Fibroblast of mammary gland (primary cell): ENCODE measurements around the gene OR10A6.

Experiments
- DNase-seq: peaks from one replicate; pipeline ENCODE4 v3.0.0-alpha.2; 2010; ENCODE audit warnings: low read depth
- H3K4me3 ChIP-seq: 2 replicates; pipeline ENCODE4 v1.5.1; 2011; ENCODE audit warnings: low read depth, mild to moderate bottlenecking, low read length, moderate library complexity; ENCODE audit not compliant: control insufficient read depth
- TF ChIP-seq, protein P1 (sequence below): conservative IDR thresholded peaks from 2 replicates; pipeline ENCODE4 v1.5.1; 2011; ENCODE audit warnings: low read depth, low read length, inconsistent platforms; ENCODE audit not compliant: control insufficient read depth, insufficient read depth

The OR10A6 gene, protein sequence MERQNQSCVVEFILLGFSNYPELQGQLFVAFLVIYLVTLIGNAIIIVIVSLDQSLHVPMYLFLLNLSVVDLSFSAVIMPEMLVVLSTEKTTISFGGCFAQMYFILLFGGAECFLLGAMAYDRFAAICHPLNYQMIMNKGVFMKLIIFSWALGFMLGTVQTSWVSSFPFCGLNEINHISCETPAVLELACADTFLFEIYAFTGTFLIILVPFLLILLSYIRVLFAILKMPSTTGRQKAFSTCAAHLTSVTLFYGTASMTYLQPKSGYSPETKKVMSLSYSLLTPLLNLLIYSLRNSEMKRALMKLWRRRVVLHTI

DNA sequence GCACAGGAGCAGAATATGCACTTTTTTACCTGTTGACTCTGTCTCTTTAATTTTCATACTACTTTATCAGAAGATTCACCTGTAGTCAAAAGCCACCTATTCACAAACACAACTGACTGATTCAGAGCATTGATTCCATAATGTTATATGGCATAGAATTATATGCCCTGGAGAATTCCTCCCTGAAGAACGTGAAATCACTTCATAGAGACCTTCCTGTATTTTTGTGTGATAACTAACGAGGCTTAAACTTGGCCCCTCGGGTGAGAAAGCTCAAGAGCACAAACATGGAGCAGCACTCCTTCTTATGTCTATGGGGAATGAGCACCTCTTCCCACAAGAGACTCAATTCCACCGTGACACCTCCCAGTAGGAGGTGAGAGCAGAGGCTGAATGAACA lies at the start of gene OR10A6:
OR10A6 (minus strand) TSS at position 101 of the 400 bp plus-strand sequence. CDS start 2,606 bp downstream, outside the sequence.
- H3K4me3 ChIP-seq: no peak within 1 kb of the TSS
- DNase-seq: no peak
- TF ChIP-seq, protein P1, sequence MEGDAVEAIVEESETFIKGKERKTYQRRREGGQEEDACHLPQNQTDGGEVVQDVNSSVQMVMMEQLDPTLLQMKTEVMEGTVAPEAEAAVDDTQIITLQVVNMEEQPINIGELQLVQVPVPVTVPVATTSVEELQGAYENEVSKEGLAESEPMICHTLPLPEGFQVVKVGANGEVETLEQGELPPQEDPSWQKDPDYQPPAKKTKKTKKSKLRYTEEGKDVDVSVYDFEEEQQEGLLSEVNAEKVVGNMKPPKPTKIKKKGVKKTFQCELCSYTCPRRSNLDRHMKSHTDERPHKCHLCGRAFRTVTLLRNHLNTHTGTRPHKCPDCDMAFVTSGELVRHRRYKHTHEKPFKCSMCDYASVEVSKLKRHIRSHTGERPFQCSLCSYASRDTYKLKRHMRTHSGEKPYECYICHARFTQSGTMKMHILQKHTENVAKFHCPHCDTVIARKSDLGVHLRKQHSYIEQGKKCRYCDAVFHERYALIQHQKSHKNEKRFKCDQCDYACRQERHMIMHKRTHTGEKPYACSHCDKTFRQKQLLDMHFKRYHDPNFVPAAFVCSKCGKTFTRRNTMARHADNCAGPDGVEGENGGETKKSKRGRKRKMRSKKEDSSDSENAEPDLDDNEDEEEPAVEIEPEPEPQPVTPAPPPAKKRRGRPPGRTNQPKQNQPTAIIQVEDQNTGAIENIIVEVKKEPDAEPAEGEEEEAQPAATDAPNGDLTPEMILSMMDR: no peak

DNA sequence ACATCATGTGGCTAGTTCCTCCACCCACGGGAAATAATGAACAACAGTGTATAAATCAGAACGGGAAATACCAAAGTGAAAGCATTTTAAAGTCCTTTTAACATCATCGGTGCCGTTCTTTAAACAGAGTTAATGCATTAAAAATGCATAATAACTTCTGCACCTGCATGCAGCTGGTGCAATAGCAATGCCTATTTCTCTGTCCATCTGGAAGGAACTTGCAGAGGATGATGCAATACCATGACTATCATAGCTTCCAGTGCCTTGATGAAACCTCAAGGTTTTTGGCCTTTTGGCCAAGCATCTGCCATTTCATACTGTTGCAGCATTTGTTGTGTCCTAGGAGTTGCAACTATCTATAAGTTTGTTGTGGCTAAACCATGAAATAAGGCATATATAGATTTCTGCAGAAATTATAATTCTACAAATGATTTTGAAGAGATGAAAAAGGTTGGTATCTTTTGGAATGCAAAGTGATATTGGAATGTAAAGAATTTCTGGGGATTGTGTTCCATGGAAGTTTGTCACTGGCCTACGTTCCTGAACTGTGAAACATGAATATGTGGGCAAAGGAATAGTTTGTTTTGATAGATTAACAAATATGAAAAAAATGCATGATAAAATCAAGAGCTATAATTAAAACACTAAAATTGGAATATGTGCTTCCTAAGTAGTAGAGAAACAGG lies 46.3 kb upstream of the OR10A6 start:
- TF ChIP-seq, protein P1: no peak
- DNase-seq: peak; percentile 92
- no peak overlapping the region for H3K4me3 ChIP-seq

DNA sequence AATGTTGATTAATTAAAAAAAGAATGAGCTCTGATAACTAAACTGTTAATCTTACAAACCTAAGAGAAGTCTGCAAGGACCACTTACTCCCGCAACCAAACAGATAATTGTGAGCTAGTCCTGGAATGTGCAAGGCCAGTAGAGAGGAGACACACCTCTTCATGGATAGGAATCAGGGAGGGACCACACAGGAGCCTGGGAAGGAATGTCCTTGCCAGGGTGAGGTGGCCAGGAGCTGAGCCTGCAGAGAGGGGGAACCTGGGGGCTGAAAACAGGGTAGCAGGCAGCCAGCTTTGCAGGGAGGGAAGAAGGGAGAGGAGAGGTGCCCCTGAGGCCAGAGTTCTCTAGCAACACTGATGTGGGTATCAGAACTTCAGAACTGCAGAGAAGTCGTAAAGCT lies 43.6 kb upstream of the OR10A6 start:
- H3K4me3 ChIP-seq: no peak overlapping the region
- DNase-seq: no peak
- TF ChIP-seq, protein P1: no peak

DNA sequence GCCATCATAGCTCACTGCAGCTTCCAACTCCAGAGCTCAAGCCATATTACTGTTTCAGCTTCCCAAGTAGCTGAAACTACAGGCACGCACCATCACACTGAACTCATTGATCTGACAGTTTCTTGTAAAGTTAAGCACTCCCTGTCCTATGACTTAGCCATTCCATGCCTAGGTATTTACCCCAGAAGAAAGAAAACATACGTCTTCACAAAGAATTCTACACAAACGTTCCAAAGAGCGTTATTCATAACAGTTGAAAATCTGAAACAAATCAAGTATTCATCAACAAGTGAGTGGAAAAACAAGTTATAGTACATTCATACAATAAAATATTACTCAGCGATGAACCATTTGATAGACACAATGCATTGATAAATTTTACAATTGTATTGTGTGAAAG lies 41.9 kb upstream of the OR10A6 start:
- peak; percentile 31 for DNase-seq
- TF ChIP-seq, protein P1: no peak
- H3K4me3 ChIP-seq: no peak overlapping the region

DNA sequence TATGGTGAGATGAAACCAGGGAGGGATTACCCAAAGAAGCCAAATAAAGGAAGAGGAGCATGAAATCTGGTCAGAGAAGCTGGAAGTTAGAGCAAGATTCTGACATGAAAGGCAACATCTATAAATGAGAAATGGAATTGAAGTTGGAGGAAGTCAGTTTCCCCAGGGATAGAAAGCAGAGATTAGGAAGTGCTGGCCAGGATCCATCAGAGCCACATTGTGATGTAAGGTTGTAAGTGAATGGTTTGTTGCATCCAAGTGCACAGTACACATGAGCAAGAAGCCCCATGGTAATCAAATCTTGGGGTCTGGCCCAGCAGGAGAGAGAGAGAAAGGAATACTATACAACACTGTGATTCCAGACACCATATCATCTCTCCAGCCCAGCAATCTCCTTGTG lies 40.8 kb upstream of the OR10A6 start:
- peak; percentile 28 for DNase-seq
- no peak overlapping the region for H3K4me3 ChIP-seq
- TF ChIP-seq, protein P1: no peak

DNA sequence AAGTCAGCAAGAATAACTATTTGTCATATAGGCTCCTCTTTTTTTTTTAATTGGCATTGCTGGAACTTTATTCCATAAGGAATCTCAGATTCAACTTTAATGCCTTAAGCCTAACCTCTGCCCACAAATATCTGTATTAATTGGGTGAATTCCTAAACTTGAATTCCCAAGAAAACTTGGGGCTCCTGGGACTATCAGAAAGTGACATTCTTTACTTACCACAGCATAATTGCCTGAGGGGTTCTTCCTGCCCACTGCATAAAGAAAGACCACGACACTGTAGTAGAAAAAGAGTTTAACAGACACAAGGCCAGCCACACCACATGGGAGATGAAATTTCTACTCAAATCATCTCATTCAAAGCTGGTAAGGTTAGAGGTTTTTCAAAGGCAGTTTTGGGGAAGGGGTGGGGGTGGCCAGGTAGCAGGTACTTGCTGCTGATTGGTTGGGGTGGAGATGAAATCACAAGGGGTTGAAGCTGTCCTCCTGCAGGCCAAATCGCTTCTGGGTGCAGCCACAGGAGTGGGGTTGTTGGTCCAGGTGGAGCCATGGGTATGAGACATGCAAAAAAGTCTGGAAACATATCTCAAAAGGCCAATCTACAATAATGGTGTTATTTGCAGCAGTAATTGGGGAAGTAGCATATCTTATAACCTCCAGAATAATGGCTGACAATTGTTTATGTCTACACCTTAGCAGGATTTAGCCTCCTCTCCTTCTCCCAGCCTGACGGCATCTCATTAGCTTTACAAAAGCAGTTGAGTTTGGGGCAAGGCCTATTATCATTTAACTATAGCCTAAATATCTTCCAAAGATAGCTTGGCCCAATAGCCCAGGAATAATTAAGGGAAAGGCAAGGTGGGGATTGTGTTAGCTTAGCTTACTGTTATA lies 38.9 kb upstream of the OR10A6 start:
- TF ChIP-seq, protein P1: no peak
- no peak for DNase-seq
- no peak overlapping the region for H3K4me3 ChIP-seq
